ENCODE measurements around the gene SRRT.

SRRT gene

GRCh38 chr7:100874577-100875355 lies at the start of gene SRRT:
Gene SRRT, plus strand, starts transcription at chr7:100875103. Its CDS starts 488 bp downstream, at chr7:100875591.
- peak; percentile 97 to 100 (median 99) for DNase-seq
- intact Hi-C loops (cut with DNase I) = loop anchor here (5.0 kb wide), 1 partner anchor 37 kb away; no protein-coding TSS in a partner anchor

GRCh38 chr7:100825215-100825671 lies 49.7 kb upstream of the SRRT start:
- no peak for DNase-seq
- intact Hi-C loops (cut with DNase I) = no loop called here

GRCh38 chr7:100825751-100826513 lies 49.0 kb upstream of the SRRT start:
- intact Hi-C loops (cut with DNase I) = no loop called here
- DNase-seq = no peak

GRCh38 chr7:100826514-100827329 lies 48.2 kb upstream of the SRRT start:
- no peak for DNase-seq
- intact Hi-C loops (cut with DNase I) = no loop called here

DNA sequence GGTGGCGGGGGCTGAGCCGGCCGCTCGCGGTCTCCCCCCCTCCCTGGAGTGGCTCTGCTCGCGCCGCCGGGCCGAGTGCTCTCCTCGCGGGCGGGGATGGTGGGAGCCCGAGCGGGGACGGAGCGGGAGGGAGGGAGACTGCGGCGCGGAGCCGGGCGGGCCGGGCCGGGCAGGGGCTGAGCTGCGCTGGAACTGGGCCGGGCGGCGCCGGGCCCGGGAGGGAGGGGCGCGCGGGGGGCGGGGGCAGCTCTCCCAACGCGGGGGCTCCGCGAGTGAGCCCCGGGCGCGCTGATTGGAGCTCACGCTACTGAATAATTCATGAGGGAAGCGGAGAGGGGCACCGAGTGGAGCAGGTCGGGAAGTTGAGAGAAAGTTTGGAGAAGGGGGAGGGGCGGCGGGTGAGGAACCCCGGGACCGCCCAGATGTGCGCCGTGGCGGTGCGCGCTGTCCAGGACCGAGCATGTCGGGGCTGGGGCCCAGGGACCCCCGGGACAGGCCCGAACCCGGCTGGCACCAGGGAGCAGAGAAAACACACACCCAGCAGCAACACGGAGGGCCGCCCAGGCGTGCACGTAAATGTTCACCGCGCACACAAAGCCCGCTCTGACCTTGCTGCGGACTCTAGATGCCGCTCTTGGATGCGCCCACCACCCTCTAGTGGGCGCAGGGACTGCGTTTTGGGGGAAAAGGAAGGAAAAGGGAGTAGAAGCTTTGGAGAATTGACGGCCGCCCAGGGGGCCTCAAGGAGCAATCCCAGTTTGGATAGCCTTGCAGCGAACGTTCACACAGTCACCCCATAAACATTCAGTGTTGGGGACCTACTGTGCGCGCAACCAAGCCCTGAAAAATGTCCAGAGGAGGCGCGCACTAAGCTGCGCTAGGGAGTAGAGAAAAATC lies 47.3 kb upstream of the SRRT start, which contains the start of gene EPHB4:
Gene EPHB4, minus strand, starts transcription at position 194 of the 897 bp plus-strand sequence. CDS start 493 bp downstream, outside the sequence.
- intact Hi-C loops (cut with DNase I) = no loop called here

DNA sequence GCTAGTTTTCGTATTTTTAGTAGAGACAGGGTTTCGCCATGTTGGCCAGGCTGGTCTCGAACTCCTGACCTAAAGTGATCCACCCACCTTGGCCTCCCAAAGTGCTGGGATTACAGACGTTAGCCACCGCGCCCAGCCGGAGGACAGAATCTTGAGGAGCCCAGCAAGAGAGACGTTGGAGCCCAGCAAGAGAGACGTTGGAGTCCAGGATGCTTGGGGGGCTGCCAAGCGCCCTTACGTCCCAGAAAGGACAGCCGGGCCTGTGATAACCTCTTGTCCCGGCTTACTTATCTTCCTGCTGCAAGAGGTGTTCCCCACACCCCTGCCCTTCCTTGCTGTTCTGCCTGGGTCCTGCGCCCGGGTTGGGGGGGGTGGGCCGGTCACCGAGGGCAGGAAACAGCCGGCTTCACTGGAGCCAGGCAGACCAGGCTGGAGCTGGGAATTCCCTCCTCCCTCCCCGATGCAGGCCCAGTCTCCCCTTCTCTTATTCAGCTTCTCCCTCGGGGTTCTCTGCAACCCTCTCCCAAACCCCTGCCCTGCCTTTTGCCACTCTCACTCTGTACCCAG lies 45.7 kb upstream of the SRRT start:
- intact Hi-C loops (cut with DNase I) = no loop called here
- DNase-seq = no peak

More for the DNA sequence above, 47.3 kb upstream of the SRRT start, which contains the start of gene EPHB4:
- DNase-seq = peak in 8 of 42 donors; percentile 6 to 28 (median 16)

DNA sequence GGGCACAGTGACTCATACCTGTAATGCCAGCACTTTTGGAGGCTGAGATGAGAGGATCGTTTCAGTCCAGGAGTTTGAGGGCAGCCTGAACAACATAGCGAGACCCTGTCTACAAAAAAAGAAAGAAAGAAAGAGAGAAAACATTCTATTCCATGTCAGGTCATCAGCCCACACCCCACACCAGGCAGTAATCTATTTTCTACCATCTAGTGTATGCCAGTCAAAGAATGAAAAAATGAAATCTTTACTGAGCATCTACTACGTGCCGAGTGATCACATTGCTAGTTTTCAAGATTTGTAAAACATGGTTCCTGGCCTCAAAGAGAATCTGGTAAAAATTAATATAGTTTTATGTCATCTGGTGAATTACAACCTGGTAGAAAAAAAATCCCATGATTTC lies 44.5 kb upstream of the SRRT start:
- no peak for DNase-seq
- intact Hi-C loops (cut with DNase I) = no loop called here

GRCh38 chr7:100832281-100832633 lies 42.6 kb upstream of the SRRT start:
- intact Hi-C loops (cut with DNase I) = no loop called here
- DNase-seq = no peak

- no peak for DNase-seq
- intact Hi-C loops (cut with DNase I) = loop anchor here (5.0 kb wide), 1 partner anchor 36 kb away; no protein-coding TSS in a partner anchor
Observed at GRCh38 chr7:100835903-100836811, 38.7 kb upstream of the SRRT start.

- intact Hi-C loops (cut with DNase I) = loop anchor here (5.0 kb wide), 1 partner anchor 36 kb away; no protein-coding TSS in a partner anchor
- DNase-seq = no peak
Observed at GRCh38 chr7:100836812-100837098, 38.1 kb upstream of the SRRT start.

GRCh38 chr7:100837099-100837836 lies 37.6 kb upstream of the SRRT start:
- DNase-seq = peak; percentile 85 to 98 (median 94)
- intact Hi-C loops (cut with DNase I) = loop anchor here (5.0 kb wide), 1 partner anchor 35 kb away; no protein-coding TSS in a partner anchor

DNA sequence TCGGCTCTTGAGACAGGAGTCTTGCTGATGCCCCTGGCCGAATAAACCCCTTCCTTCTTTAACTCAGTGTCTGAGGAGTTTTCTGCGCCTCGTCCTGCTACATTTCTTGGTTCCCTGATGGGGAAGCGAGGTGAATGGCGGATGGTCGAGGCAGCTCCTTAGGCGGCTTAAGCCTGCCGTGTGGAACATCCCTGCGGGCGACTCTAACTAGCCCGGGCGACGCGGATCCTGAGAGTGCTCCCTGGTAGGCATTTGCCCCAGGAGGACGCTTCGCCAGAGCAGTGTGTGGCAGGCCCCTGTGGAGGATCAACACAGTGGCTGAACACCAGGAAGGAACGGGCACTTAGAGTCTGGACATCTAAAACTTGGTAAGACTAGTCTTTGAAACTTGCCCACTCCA lies 35.5 kb upstream of the SRRT start:
- intact Hi-C loops (cut with DNase I) = loop anchor here (5.0 kb wide), 1 partner anchor 33 kb away; no protein-coding TSS in a partner anchor
- DNase-seq = no peak

GRCh38 chr7:100840470-100841100 lies 34.3 kb upstream of the SRRT start:
- intact Hi-C loops (cut with DNase I) = no loop called here
- no peak for DNase-seq

DNA sequence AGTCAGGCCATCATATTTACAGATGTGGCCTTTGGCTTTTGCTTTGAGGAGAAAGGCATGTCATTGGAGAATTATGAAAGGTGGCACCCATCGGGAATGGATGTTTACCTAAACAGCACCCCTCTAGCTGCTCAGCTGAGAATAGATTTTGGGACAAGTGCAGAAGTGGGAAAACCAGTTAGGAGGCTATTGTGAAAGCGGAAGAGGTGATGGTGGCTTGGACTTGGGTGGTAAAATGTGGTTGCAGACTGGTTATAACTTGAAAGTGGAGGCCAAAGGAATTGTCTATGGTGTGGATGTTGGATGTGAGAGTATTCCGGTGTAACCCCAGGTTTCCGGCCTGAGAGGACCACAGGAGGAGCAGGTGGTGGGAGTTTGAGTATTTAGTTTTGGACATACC lies 27.5 kb upstream of the SRRT start:
- no peak for DNase-seq
- intact Hi-C loops (cut with DNase I) = no loop called here

DNA sequence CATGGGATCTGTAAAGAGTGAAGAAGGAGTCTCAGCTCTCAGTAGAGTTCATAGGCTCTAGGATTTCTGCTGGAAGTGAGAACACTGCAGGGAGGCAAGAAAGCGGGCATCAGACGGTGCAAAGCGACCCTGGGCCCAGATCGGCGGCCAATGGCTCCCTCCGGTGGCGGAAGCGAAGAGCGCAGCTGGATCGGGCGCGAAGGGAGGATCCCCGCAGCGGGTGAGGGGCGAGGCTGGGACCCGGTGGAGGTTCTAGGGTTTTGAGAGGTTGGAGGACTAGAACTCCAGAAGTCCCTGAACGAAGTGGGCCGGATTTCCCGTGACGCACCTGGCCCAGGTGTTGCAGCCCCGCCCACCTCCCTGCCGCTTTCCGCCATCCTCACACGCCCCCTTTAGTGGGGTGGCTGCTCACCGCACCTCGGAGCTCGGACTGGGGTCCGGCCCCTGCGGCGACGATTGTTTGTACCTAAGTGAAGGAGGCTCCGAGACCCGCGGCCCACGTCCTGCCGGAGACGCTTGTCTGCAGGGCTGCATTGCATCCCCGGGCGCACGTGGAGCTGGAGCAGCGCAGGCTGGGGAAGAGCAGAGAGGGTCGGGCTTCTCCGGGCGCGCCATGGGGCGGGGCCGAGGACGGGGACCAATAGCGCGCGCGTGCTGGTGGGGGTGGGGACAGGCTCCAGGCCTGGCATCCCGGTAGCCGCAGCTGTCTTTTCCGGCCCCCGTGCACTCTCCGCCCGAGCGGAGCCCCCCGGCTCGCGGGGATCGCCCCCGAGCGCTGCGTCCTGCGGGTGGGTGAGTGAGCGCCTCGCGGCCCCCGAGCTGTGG lies 22.6 kb upstream of the SRRT start, which contains the start of gene SLC12A9:
Gene SLC12A9, plus strand, starts transcription at position 666 of the 825 bp plus-strand sequence. CDS start 1,485 bp downstream, outside the sequence.
- intact Hi-C loops (cut with DNase I) = loop anchor here (5.0 kb wide), 1 partner anchor 145 kb away; the partner anchor contains the start of gene POP7
- DNase-seq = peak; percentile 77 to 96 (median 92)
